ENCODE data around the gene NOC4L.
A peak's percentile ranks its signal among the peaks of the same experiment; 100 is the strongest.
"Not testable (repeated sequence)": the region's sequence is repeated elsewhere in the genome, so short reads cannot be mapped to it uniquely, and the experiment has no call there.

Gene NOC4L

DNA sequence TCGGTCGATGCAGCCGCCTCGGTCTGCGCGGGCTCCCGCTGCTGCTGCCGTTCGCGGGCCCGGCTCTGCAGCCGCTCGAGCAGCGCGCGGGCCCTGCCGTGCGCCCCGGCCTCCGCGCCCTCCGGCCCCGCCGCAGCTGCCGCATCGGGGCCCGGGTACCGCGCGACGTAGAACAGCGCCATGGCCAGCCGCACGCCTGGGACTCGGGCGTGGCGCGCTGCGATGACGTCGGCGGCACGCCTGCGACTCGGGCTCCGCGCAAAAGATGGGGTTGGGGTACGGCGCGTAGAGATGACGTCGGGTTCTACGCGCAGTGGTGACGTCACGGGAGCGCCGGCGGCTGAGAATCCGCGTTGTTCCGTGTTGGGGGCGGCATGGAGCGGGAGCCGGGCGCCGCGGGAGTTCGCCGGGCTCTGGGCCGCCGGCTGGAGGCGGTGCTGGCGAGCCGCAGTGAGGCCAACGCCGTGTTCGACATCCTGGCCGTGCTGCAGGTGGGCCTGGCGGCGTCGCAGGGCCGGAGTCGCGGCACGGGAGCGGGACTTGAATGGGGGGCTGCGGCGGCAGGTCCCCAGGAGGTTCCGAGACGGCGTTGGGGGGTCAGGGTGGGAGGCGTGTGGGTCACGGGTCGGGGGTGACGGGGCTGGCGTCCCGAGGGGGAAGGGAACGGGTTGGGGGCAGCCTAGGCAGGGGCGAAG is at the start of gene NOC4L, which contains the start of gene DDX51:
NOC4L (plus strand) TSS at position 343 of the 695 bp plus-strand sequence; CDS start at position 375, 32 bp downstream.
DDX51 (minus strand) TSS at position 205 of the 695 bp plus-strand sequence; CDS start at position 182, 23 bp downstream.
- Histone ChIP-seq H3K4me1 (peaks cover 23% of the 10 kb centered on the region), H3K4me3 (peak within 1 kb of the TSS; percentile 97), H3K27me3 (no peaks in the 10 kb centered on the region), H3K27ac (peak within 1 kb of the TSS; percentile 87), H3K36me3 (peaks cover 69% of the 10 kb centered on the region), H3K4me2 (peak within 1 kb of the TSS; percentile 100), H3K9me3 (no peaks in the 10 kb centered on the region), H3K9ac (peak within 1 kb of the TSS; percentile 94), H4K20me1 (peaks cover 84% of the 10 kb centered on the region)
- no peak for TF ChIP-seq Cebpa-rat (IDR thresholded peaks at IDR 0.05)

DNA sequence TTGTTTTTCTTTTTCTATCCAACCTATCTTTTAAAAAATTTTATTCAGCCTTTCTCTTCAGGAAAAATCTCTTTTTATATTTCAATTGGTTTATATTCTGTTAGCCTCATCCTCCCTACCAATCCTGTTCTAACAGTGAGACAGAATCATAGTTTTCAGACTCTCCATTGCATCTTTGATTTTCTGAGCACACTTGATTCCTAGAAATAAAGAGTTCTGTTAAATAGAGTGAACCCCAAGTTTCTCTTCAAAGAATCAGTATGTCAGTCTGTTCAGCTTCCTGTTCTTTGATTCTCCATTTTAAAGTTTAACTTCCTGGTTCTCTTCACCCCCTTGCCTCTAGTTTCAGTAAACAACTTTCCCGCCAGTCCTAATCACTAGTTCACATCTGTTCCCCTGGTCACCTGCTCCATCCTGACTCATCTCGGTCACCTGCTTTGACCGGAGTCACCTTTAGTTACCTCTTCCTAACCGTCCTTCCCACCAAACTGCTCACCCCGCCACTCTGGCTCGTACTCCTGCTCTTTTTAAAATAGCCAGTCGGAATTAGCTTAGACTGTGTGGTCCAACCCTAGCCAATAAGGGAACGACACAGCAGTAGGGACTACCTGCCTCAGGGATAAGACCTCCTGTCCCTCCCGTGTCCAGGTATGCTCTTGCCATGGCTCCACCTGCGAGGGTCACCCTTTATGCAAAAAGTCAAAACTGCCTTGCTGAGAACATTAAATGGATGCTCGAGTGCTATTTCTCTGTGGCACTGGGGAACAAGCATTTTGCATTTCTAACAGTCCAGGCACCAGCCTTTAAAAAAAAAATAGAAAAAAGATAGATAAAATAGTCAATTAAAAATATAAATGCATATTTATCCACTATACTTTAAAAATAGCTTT is 48.5 kb upstream of the NOC4L start:
- TF ChIP-seq Cebpa-rat (IDR thresholded peaks at IDR 0.05), result no peak
- H3K9ac ChIP-seq, result no peak overlapping the region
- peaks cover 70% of the 10 kb centered on the region for H3K36me3 ChIP-seq
- no peak overlapping the region for H3K27ac ChIP-seq
- H3K9me3 ChIP-seq, result peaks cover 8% of the 10 kb centered on the region
- H3K4me2 ChIP-seq, result no peak overlapping the region
- no peaks in the 10 kb centered on the region for H3K27me3 ChIP-seq
- no peak overlapping the region for H3K4me3 ChIP-seq
- H3K4me1 ChIP-seq, result peaks cover 10% of the 10 kb centered on the region; the same call in 1 of the 2 replicates
- H4K20me1 ChIP-seq, result peaks cover 44% of the 10 kb centered on the region

DNA sequence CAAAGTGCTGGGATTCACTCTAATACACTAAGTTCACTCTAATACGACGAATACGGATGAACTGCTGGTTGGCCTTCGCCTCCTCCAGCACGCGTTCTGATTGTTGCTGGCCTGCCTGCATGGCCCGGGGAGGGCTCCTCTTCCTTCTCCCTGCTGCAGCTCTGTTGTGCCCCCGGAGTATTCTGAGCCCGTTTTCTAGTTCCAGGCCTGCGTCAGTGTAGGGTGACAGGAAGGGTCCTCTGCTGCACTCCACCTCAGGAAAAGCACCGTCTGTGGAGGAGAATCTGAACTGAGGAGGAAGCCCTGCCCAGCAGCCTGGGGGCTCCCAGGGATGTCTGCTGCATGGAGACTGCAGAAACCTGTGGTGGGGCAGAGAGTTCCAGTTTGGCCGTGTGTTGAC is 44.5 kb upstream of the NOC4L start:
- H3K4me3 ChIP-seq, result no peak overlapping the region
- H3K27ac ChIP-seq, result no peak overlapping the region
- H3K4me1 ChIP-seq, result peaks cover 10% of the 10 kb centered on the region; the same call in 1 of the 2 replicates
- no peak overlapping the region for H3K9ac ChIP-seq
- no peaks in the 10 kb centered on the region for H3K27me3 ChIP-seq
- no peak overlapping the region for H3K4me2 ChIP-seq
- no peak for TF ChIP-seq Cebpa-rat (IDR thresholded peaks at IDR 0.05)
- H3K9me3 ChIP-seq, result peaks cover 8% of the 10 kb centered on the region
- peaks cover 36% of the 10 kb centered on the region for H4K20me1 ChIP-seq
- peaks cover 74% of the 10 kb centered on the region for H3K36me3 ChIP-seq

DNA sequence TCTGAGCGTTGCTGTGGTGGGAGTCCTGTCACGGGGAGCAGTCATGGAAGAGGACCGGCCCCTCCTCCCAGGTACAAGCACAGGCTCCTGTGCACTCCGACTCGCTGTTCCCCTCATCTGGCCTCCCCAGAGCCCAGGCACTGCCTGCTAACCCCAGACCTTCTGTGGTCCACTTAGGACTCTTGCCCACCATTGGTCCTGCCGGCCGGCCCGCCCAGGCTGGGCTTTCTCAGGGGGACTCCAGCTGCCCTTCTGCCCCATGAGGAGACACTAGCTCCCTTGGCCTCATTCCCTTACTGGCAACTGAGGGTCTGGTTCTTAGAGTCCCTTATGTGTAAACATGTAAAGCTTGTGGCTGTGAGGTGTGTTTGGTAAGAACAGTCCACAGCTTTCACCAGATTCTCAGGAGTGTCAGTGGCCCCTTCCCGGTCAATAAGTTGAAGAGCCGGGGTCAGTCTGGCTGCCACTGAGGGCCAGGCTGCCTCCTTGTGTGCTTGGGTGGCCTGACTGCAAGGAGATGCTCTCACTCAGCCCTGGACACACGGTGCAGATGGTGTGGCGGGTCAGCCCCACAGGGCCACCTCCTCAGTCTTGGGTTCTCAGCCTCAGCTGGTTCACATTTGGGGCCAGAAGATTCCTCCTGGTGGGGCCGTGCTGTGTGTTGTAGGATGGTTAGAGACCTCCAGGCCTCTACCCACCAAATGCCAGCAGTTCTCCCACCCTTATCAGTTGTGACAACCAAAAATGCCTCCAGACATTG is 43.8 kb upstream of the NOC4L start:
- peaks cover 7% of the 10 kb centered on the region; the same call in 1 of the 2 replicates for H3K4me1 ChIP-seq
- no peak overlapping the region for H3K4me2 ChIP-seq
- peaks cover 7% of the 10 kb centered on the region for H3K9me3 ChIP-seq
- H3K9ac ChIP-seq, result no peak overlapping the region
- no peak overlapping the region for H3K4me3 ChIP-seq
- H3K27ac ChIP-seq, result peak overlapping the region; percentile 18; the same call in 1 of the 2 replicates
- H4K20me1 ChIP-seq, result peaks cover 36% of the 10 kb centered on the region
- TF ChIP-seq Cebpa-rat (IDR thresholded peaks at IDR 0.05), result no peak
- H3K27me3 ChIP-seq, result no peaks in the 10 kb centered on the region
- H3K36me3 ChIP-seq, result peaks cover 78% of the 10 kb centered on the region

DNA sequence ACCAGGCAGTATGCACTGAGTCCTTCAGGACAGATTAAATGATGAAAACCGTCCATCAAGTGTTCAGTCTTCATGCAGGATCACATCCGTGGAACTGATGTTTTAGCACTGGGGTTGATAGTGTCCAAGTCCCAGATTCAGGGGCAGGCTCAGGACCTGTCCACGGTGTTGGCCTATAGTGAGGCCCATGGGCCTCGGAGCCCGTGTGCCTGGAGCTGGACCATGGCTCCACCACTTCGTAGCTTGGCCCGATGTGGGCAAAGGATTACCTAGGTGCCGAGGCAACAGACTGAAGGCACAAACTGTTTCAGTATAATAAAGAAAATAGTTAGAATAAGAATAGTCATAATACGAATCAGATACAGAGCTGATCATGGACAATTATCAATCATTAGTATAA is 42.0 kb upstream of the NOC4L start:
- no peaks in the 10 kb centered on the region for H3K9me3 ChIP-seq
- H3K9ac ChIP-seq, result no peak overlapping the region
- H3K4me2 ChIP-seq, result no peak overlapping the region
- no peaks in the 10 kb centered on the region for H3K27me3 ChIP-seq
- H3K27ac ChIP-seq, result no peak overlapping the region
- no peak overlapping the region for H3K4me3 ChIP-seq
- H4K20me1 ChIP-seq, result peaks cover 22% of the 10 kb centered on the region
- peaks cover 12% of the 10 kb centered on the region for H3K4me1 ChIP-seq
- peaks cover 77% of the 10 kb centered on the region for H3K36me3 ChIP-seq
- TF ChIP-seq Cebpa-rat (IDR thresholded peaks at IDR 0.05), result no peak

DNA sequence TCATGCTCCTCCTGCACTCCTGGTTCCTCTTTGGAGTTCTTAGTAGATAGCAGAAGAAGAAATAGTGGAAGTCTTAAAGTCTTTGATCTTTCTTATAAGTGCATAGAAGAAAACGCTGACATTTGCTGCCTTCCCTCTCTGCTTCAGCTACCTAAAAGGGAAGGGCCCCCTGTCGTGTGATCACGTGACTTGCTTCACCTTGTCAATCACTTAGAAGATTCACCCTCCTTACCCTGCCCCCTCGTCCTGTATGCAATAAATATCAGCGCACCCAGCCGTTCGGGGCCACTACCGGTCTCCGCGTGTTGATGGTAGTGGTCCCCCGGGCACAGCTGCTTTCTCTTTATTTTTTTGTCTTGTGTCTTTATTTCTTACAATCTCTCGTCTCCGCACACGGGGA is 41.2 kb upstream of the NOC4L start:
- H3K4me2 ChIP-seq, H3K4me3 ChIP-seq, H3K27me3 ChIP-seq, H3K9me3 ChIP-seq, H3K9ac ChIP-seq, H3K27ac ChIP-seq: not testable (repeated sequence)
- Histone ChIP-seq H3K4me1 (peaks cover 19% of the 10 kb centered on the region), H4K20me1 (peaks cover 16% of the 10 kb centered on the region), H3K36me3 (peaks cover 76% of the 10 kb centered on the region)

DNA sequence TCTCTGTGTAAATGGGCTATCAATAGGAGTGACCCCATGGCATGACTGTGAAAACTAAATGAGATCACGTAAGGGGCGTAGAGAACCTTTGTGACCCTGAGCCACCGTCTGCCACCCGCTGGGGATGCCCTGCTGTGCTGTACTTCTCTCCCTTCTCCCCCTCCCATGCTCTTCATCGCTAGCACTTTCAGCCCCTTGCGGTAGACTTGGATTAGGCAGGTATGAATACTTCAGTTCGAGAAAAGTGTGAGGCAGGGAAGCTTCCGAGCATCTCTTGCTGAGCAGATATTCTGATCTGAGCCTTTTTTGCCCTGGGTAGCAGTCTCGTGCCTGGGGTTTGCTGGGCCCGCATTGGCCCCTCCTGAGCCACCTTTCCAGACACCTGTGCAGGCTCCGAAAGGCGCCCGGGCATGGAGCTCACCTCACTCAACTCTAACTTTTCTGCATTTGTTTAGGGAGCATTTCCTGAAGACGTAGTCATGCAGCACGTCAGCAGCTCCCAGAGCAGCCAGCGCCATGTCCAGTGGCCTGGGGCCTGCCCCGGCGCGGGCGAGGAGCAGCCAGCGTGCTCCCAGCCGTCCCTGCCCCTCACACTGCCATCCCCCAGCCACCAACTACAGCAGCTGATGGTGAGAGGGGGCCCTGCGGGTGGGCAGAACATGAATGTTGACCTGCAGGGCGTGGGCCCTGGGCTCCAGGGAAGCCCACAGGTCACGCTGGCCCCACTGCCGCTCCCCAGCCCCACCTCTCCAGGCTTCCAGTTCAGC is 40.5 kb upstream of the NOC4L start:
- Histone ChIP-seq H3K36me3 (peaks cover 76% of the 10 kb centered on the region), H3K4me3 (no peak overlapping the region), H4K20me1 (peaks cover 16% of the 10 kb centered on the region), H3K9ac (no peak overlapping the region), H3K27me3 (no peaks in the 10 kb centered on the region), H3K27ac (no peak overlapping the region), H3K9me3 (no peaks in the 10 kb centered on the region), H3K4me2 (no peak overlapping the region), H3K4me1 (peaks cover 26% of the 10 kb centered on the region)
- no peak for TF ChIP-seq Cebpa-rat (IDR thresholded peaks at IDR 0.05)

DNA sequence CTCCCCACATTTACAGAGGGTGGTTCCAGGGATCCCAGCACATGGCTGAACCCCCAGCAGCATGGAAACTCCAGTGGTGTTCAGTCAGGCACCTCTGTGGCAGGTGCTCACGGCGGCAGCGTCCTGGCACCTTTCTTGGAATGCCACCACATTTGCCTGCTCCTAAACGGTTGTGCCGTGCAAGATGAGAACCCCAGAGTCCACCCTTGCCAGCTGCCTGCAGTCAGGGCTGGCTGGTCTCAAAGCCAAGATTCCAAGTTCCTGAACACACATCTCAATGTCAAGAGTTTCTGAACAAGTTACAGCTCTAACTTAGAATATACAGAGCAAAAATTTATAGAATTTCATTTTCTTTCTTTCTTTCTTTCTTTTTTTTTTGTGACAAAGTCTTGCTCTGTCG is 38.8 kb upstream of the NOC4L start:
- no peak overlapping the region for H3K27ac ChIP-seq
- TF ChIP-seq Cebpa-rat (IDR thresholded peaks at IDR 0.05), result no peak
- H3K9ac ChIP-seq, result no peak overlapping the region
- H4K20me1 ChIP-seq, result peaks cover 10% of the 10 kb centered on the region
- peaks cover 67% of the 10 kb centered on the region for H3K36me3 ChIP-seq
- H3K4me2 ChIP-seq, result no peak overlapping the region
- H3K9me3 ChIP-seq, result no peaks in the 10 kb centered on the region
- H3K4me3 ChIP-seq, result no peak overlapping the region
- no peaks in the 10 kb centered on the region for H3K27me3 ChIP-seq
- peaks cover 32% of the 10 kb centered on the region for H3K4me1 ChIP-seq

DNA sequence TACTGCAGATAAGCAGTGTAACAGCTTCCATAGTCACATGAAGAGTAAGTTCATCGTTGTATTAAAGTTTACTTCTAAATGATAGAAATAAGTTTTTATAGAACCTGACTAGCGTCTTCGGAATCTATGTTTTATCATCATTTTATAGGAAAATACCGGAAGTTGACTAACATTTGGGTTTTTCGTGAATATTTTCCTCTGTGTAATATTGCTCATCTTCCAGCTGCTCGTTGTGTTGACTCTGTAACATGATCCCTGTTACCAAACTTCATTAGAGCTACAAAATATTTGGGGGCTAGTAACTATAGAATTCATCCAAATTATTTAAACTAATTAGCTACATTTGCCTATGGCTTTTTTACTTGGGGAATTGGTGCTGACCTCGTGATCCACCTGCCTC is 37.3 kb upstream of the NOC4L start:
- Histone ChIP-seq H4K20me1 (0 out of 2 replicates have a peak, but pooled peaks cover 6% of the 10 kb centered on the region), H3K27me3 (no peaks in the 10 kb centered on the region), H3K4me2 (peak overlapping the region; percentile 37; the same call in 1 of the 2 replicates), H3K9me3 (no peaks in the 10 kb centered on the region), H3K9ac (no peak overlapping the region), H3K4me1 (peaks cover 46% of the 10 kb centered on the region), H3K27ac (no peak overlapping the region), H3K4me3 (no peak overlapping the region), H3K36me3 (peaks cover 62% of the 10 kb centered on the region)
- no peak for TF ChIP-seq Cebpa-rat (IDR thresholded peaks at IDR 0.05)
